Measurements from ENCODE around the gene FGF6.
"Not testable (repeated sequence)": the region's sequence is repeated elsewhere in the genome, so short reads cannot be mapped to it uniquely, and the experiment has no call there.

FGF6 gene

GRCh38 chr12:4412465-4412864, 33.1 kb downstream of the FGF6 start:
- ChIA-PET CTCF (no interaction called here), POLR2A (no interaction called here)
- TF ChIP-seq FOXK2 (IDR thresholded peaks at IDR 0.05) (no peak), ARNT (IDR thresholded peaks at IDR 0.05) (no peak), ZNF384 (IDR thresholded peaks at IDR 0.05) (no peak), CTBP1 (IDR thresholded peaks at IDR 0.05; ENCODE audit: borderline replicate concordance) (no peak)
- no peak for DNase-seq (ENCODE audit: extremely low spot score)

- POLR2A ChIA-PET = no interaction called here
- TF ChIP-seq FOXA1 (IDR thresholded peaks at IDR 0.05) (no peak), ELF4 (IDR thresholded peaks at IDR 0.05) (no peak), SP1 (IDR thresholded peaks at IDR 0.05) (no peak), L3MBTL2 (conservative IDR thresholded peaks at IDR 0.05) (no peak), ARNT (IDR thresholded peaks at IDR 0.05) (no peak), LEF1 (IDR thresholded peaks at IDR 0.05; ENCODE audit: borderline replicate concordance) (no peak)
Observed at GRCh38 chr12:4412056-4412455, 33.6 kb downstream of the FGF6 start.

GRCh38 chr12:4407136-4407535, 38.5 kb downstream of the FGF6 start:
- no peak for TF ChIP-seq PKNOX1 (IDR thresholded peaks at IDR 0.05)
- no peak for TF ChIP-seq ZNF384 (IDR thresholded peaks at IDR 0.05)
- no peak for TF ChIP-seq ARNT (IDR thresholded peaks at IDR 0.05)
- TF ChIP-seq L3MBTL2 (conservative IDR thresholded peaks at IDR 0.05) = no peak
- TF ChIP-seq CTBP1 (IDR thresholded peaks at IDR 0.05; ENCODE audit: borderline replicate concordance) = no peak
- no peak for TF ChIP-seq HDGF (IDR thresholded peaks at IDR 0.05; ENCODE audit: borderline replicate concordance)
- no peak for TF ChIP-seq LEF1 (IDR thresholded peaks at IDR 0.05; ENCODE audit: borderline replicate concordance)
- TF ChIP-seq ELF4 (IDR thresholded peaks at IDR 0.05) = no peak
- no peak for TF ChIP-seq SUZ12 (IDR thresholded peaks at IDR 0.05)
- DNase-seq (ENCODE audit: extremely low spot score) = no peak
- ChIA-PET POLR2A (no interaction called here), CTCF (interaction anchor here (0.6 kb wide), 1 partner anchor 23 kb away, joined by 6 read pairs; no protein-coding TSS in a partner anchor)

More at GRCh38 chr12:4412056-4412455, 33.6 kb downstream of the FGF6 start:
- CTCF ChIA-PET = interaction anchor here (0.6 kb wide), 1 partner anchor 30 kb away, joined by 3 read pairs; no protein-coding TSS in a partner anchor
- no peak for DNase-seq (ENCODE audit: extremely low spot score)

- POLR2A ChIA-PET; DNase-seq (ENCODE audit: extremely low spot score): not testable (repeated sequence)
- CTCF ChIA-PET = interaction anchor here (1.1 kb wide), 1 partner anchor 17 kb away, joined by 5 read pairs; no protein-coding TSS in a partner anchor
Observed at GRCh38 chr12:4404877-4405637, 40.6 kb downstream of the FGF6 start.

GRCh38 chr12:4402996-4403395, 42.6 kb downstream of the FGF6 start:
- DNase-seq (ENCODE audit: extremely low spot score) = no peak
- no peak for TF ChIP-seq TARDBP (IDR thresholded peaks at IDR 0.05)
- TF ChIP-seq NFRKB (IDR thresholded peaks at IDR 0.05) = no peak
- TF ChIP-seq ELF4 (IDR thresholded peaks at IDR 0.05) = no peak
- no peak for TF ChIP-seq SP1 (IDR thresholded peaks at IDR 0.05)
- no peak for TF ChIP-seq BHLHE40 (IDR thresholded peaks at IDR 0.05; ENCODE audit: borderline replicate concordance)
- TF ChIP-seq FOXA1 (IDR thresholded peaks at IDR 0.05) = no peak
- no peak for TF ChIP-seq ARNT (IDR thresholded peaks at IDR 0.05)
- no peak for TF ChIP-seq FOXM1 (IDR thresholded peaks at IDR 0.05; ENCODE audit: borderline replicate concordance)
- no peak for TF ChIP-seq L3MBTL2 (conservative IDR thresholded peaks at IDR 0.05)
- TF ChIP-seq ZNF384 (IDR thresholded peaks at IDR 0.05) = no peak
- no peak for TF ChIP-seq LEF1 (IDR thresholded peaks at IDR 0.05; ENCODE audit: borderline replicate concordance)
- TF ChIP-seq FOXK2 (IDR thresholded peaks at IDR 0.05) = no peak
- TF ChIP-seq PKNOX1 (IDR thresholded peaks at IDR 0.05) = no peak
- no peak for TF ChIP-seq CTBP1 (IDR thresholded peaks at IDR 0.05; ENCODE audit: borderline replicate concordance)
- no peak for TF ChIP-seq SUZ12 (IDR thresholded peaks at IDR 0.05)
- no peak for TF ChIP-seq HDGF (IDR thresholded peaks at IDR 0.05; ENCODE audit: borderline replicate concordance)
- ChIA-PET POLR2A (no interaction called here), CTCF (no interaction called here)

- no peak for DNase-seq (ENCODE audit: extremely low spot score)
- ChIA-PET POLR2A (no interaction called here), CTCF (no interaction called here)
- TF ChIP-seq SP1 (IDR thresholded peaks at IDR 0.05) (no peak), HDGF (IDR thresholded peaks at IDR 0.05; ENCODE audit: borderline replicate concordance) (no peak), TARDBP (IDR thresholded peaks at IDR 0.05) (no peak), L3MBTL2 (conservative IDR thresholded peaks at IDR 0.05) (no peak), NFRKB (IDR thresholded peaks at IDR 0.05) (no peak), FOXK2 (IDR thresholded peaks at IDR 0.05) (no peak)
Observed at GRCh38 chr12:4401117-4401516, 44.5 kb downstream of the FGF6 start.

- POLR2A ChIA-PET = no interaction called here
- TF ChIP-seq PKNOX1 (IDR thresholded peaks at IDR 0.05) = 0 out of 2 replicates have a peak, but pooled peaks have one; percentile 5
- no peak for TF ChIP-seq ELF4 (IDR thresholded peaks at IDR 0.05)
- TF ChIP-seq NFRKB (IDR thresholded peaks at IDR 0.05) = no peak
- no peak for TF ChIP-seq BHLHE40 (IDR thresholded peaks at IDR 0.05; ENCODE audit: borderline replicate concordance)
- no peak for TF ChIP-seq FOXA1 (IDR thresholded peaks at IDR 0.05)
- no peak for TF ChIP-seq SP1 (IDR thresholded peaks at IDR 0.05)
- CTCF ChIA-PET = no interaction called here
- DNase-seq (ENCODE audit: extremely low spot score) = no peak
Observed at GRCh38 chr12:4395818-4396217, 49.8 kb downstream of the FGF6 start.
